Fibroblast of mammary gland (primary cell): Measurements from ENCODE around the gene LAMA2.

Experiments used
- DNase-seq: peaks from one replicate; pipeline ENCODE4 v3.0.0-alpha.2; 2010; ENCODE audit warnings: low read depth
- H3K4me3 ChIP-seq: 2 replicates; pipeline ENCODE4 v1.5.1; 2011; ENCODE audit warnings: low read depth, mild to moderate bottlenecking, low read length, moderate library complexity; ENCODE audit not compliant: control insufficient read depth
- CTCF ChIP-seq: conservative IDR thresholded peaks from 2 replicates; pipeline ENCODE4 v1.5.1; 2011; ENCODE audit warnings: low read depth, low read length, inconsistent platforms; ENCODE audit not compliant: control insufficient read depth, insufficient read depth

Gene LAMA2

GRCh38 chr6:129284225-129284624 lies 401.3 kb downstream of the LAMA2 start:
- DNase-seq: no peak
- no peak overlapping the region for H3K4me3 ChIP-seq
- no peak for TF ChIP-seq CTCF

DNA sequence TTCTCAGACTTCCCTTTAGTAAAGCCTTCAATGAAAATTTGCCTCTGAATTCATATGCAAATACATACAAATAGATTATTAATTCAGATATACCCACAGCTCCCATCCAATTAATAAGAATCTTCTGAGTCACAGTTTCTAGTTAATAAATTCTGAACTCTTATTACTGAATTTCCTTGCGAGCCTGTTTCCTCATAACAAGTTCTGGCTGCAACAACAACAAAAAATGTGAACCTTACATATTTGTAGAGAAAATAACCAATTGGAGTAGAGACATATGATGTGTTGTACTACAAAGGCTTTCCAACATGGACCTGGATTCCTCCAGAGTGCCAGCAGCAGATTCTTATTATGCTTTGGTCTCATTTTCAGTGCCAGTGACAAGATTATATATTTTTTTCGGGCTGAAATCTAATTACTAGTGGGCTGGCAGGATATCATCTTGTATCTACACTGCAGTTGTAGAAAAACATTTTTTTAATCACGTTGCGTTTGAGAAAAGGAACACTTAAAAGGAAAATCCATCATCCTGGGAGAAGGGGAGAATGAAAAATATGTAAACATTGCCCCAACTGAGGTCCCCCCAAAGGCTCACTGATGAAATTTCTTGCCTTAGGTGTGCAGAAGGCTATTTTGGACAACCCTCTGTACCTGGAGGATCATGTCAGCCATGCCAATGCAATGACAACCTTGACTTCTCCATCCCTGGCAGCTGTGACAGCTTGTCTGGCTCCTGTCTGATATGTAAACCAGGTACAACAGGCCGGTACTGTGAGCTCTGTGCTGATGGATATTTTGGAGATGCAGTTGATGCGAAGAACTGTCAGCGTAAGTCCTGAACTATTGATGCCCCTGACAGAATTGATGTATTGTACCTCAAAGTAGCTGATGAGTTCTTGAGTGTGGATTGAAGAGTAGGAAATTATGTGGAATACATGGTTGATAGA lies 404.6 kb downstream of the LAMA2 start:
- H3K4me3 ChIP-seq: no peak overlapping the region
- TF ChIP-seq CTCF: no peak
- DNase-seq: no peak

GRCh38 chr6:129289442-129289841 lies 406.5 kb downstream of the LAMA2 start:
- no peak overlapping the region for H3K4me3 ChIP-seq
- DNase-seq: no peak
- TF ChIP-seq CTCF: no peak

DNA sequence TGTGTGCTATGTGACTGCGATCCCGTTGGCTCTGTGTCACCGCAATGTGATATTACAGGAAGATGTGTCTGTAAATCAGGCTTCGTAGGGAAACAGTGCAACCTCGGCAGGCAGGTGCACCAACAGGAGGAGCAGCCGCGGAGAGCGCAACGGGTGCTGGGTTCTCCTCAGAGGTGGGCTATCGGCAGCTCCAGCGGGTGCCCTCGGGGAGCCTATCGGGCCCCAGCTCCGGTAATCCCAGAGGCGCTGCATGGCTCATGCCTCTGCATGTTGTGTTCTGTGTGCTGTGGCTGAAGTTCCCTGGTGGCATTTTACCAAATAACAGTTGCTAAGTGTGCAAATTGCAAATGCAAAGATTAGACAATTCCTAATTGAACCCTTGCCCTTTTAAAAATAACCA lies 409.9 kb downstream of the LAMA2 start:
- TF ChIP-seq CTCF: no peak
- H3K4me3 ChIP-seq: no peak overlapping the region
- no peak for DNase-seq

- H3K4me3 ChIP-seq: no peak overlapping the region
- no peak for DNase-seq
- TF ChIP-seq CTCF: no peak
These were observed 414.7 kb downstream of the LAMA2 start for GRCh38 chr6:129297592-129297991.

DNA sequence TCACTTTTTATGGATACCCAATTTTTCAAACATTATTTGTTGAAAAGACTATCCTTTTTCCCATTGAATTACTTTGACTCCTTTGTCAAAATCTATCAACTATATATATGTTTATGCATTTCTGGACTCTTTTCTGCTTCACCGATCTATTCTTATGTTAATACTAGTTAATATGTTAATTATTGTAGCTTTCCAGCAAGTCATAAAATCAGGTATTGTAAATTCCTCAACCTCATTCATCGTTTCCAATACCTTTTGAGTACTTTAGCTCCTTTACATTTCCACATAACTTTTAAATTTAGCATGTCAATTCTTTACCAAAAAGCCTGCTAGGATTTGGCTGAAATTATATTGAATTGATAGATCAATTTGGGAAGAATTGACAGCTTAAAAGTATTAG lies 419.7 kb downstream of the LAMA2 start:
- no peak for DNase-seq
- TF ChIP-seq CTCF: no peak
- H3K4me3 ChIP-seq: no peak overlapping the region
